B cell (primary cell): ENCODE data around the gene ACADL.

Source experiments
- CTCF ChIP-seq: fragments of 200-600 bp; IDR thresholded peaks from one replicate; pipeline ENCODE4 v1.8.0; 2022; ENCODE audit warnings: antibody characterized with exemption, mild to moderate bottlenecking
- EZH2 ChIP-seq: IDR thresholded peaks from 2 replicates; pipeline ENCODE4 v1.6.1; 2012; ENCODE audit warnings: borderline replicate concordance, low read depth, mild to moderate bottlenecking, moderate library complexity, low read length; ENCODE audit not compliant: insufficient read depth, poor library complexity, severe bottlenecking

- no peak for TF ChIP-seq CTCF
- no peak for TF ChIP-seq EZH2
Observed at GRCh38 chr2:210226223-210226622, 976 bp upstream of the ACADL start.
